IMR-90 (cell line): ENCODE results near the gene SPDYE2. TPM values are rescaled to one million over a fixed set of nuclear protein-coding genes. Genes with fewer than 3 reads are reported as not detected.
"Not testable (repeated sequence)": the region's sequence is repeated elsewhere in the genome, so short reads cannot be mapped to it uniquely, and the experiment has no call there.

Source experiments
- ATAC-seq: fragments of 200-7000 bp; cut with Tn5 transposase; 2 replicates; pipeline ENCODE4 v1.9.1; 2020; ENCODE audit warnings: low read depth, mild to moderate bottlenecking, moderate library complexity
- BruUV-seq: library from RNA; stranded (reverse); fragments of 400-500 nt; replicated peaks from 2 replicates; lab custom pipeline; 2021; lab: Mats Ljungman, UMichigan
- CTCF ChIA-PET: fragments of 300-600 bp; formaldehyde crosslinking; extraction: SDS; loops from one replicate; lab custom pipeline; 2021; ENCODE audit warnings: antibody characterized with exemption; lab: Yijun Ruan, JAX
- POLR2A ChIA-PET: fragments of 300-600 bp; sonication (Branson Sonifier 250); formaldehyde crosslinking; loops from one replicate; lab custom pipeline; 2022; ENCODE audit warnings: antibody characterized with exemption; ENCODE audit not compliant: unreplicated experiment; lab: Charles Lee
- DNase-seq: peaks from one replicate; pipeline ENCODE4 v3.0.0; 2013
- H2AFZ ChIP-seq: replicated peaks from 2 replicates; pipeline ENCODE3; 2013; ENCODE audit warnings: low read length, mild to moderate bottlenecking; ENCODE audit not compliant: poor library complexity
- H2AK5ac ChIP-seq: 2 replicates; pipeline ENCODE4 v1.6.1; 2013; ENCODE audit warnings: low read depth, low read length, inconsistent platforms
- H2AK9ac ChIP-seq: replicated peaks from 2 replicates; pipeline ENCODE3; 2013; ENCODE audit warnings: mild to moderate bottlenecking, low read depth, low read length, moderate library complexity; ENCODE audit not compliant: poor library complexity
- H2BK120ac ChIP-seq: 2 replicates; pipeline ENCODE4 v1.6.1; 2013; ENCODE audit warnings: low read depth, low read length, inconsistent platforms
- H2BK15ac ChIP-seq: 3 replicates; pipeline ENCODE4 v1.6.1; 2013; ENCODE audit warnings: low read depth, low read length, inconsistent platforms
- H2BK20ac ChIP-seq: 2 replicates; pipeline ENCODE4 v1.6.1; 2013; ENCODE audit warnings: low read depth, mild to moderate bottlenecking, inconsistent platforms, low read length, moderate library complexity
- H2BK5ac ChIP-seq: 2 replicates; pipeline ENCODE4 v1.6.1; 2013; ENCODE audit warnings: mild to moderate bottlenecking, low read depth, low read length, inconsistent platforms; ENCODE audit not compliant: poor library complexity, severe bottlenecking
- H3K14ac ChIP-seq: replicated peaks from 2 replicates; pipeline ENCODE4 v1.6.1; 2013; ENCODE audit warnings: low read depth, low read length, inconsistent platforms
- H3K18ac ChIP-seq: 2 replicates; pipeline ENCODE4 v1.6.1; 2013; ENCODE audit warnings: low read depth, low read length, control low read depth
- H3K23ac ChIP-seq: 2 replicates; pipeline ENCODE4 v1.6.1; 2013; ENCODE audit warnings: low read depth, low read length, inconsistent platforms
- H3K27ac ChIP-seq: 2 replicates; pipeline ENCODE4 v1.5.1; 2013; ENCODE audit warnings: mild to moderate bottlenecking, control low read depth, low read length; ENCODE audit not compliant: insufficient read depth
- H3K27me3 ChIP-seq: 2 replicates; pipeline ENCODE4 v1.6.1; 2013; ENCODE audit warnings: low read length; ENCODE audit not compliant: control insufficient read depth, insufficient read depth
- H3K36me3 ChIP-seq: 2 replicates; pipeline ENCODE4 v1.6.1; 2013; ENCODE audit warnings: low read length, mixed read lengths; ENCODE audit not compliant: control insufficient read depth, insufficient read depth
- H3K4ac ChIP-seq: 2 replicates; pipeline ENCODE4 v1.6.1; 2013; ENCODE audit warnings: low read depth, low read length, inconsistent platforms
- H3K4me1 ChIP-seq: 2 replicates; pipeline ENCODE4 v1.6.1; 2013; ENCODE audit warnings: low read length, mixed read lengths; ENCODE audit not compliant: control insufficient read depth, insufficient read depth
- H3K4me2 ChIP-seq: 2 replicates; pipeline ENCODE4 v1.6.1; 2013; ENCODE audit warnings: low read depth, mild to moderate bottlenecking, control low read depth, low read length, moderate library complexity
- H3K4me3 ChIP-seq: 2 replicates; pipeline ENCODE4 v1.5.1; 2013; ENCODE audit warnings: low read depth, mild to moderate bottlenecking, control low read depth, low read length, moderate library complexity; ENCODE audit not compliant: insufficient read depth
- H3K56ac ChIP-seq: 2 replicates; pipeline ENCODE4 v1.6.1; 2013; ENCODE audit warnings: low read length, inconsistent platforms; ENCODE audit not compliant: insufficient read depth; ENCODE audit errors: extremely low read depth
- H3K79me1 ChIP-seq, 2 experiments: 2 replicates each; pipeline ENCODE4 v1.6.1; 2013; ENCODE audit warnings: low read length in 2 of 2, inconsistent platforms in 1 of 2, low read depth in 1 of 2
- H3K9ac ChIP-seq: 2 replicates; pipeline ENCODE4 v1.6.1; 2013; ENCODE audit warnings: low read depth, low read length, control low read depth
- H3K9me1 ChIP-seq: 2 replicates; pipeline ENCODE4 v1.6.1; 2013; ENCODE audit warnings: low read length, inconsistent platforms; ENCODE audit not compliant: insufficient read depth
- H3K9me3 ChIP-seq: 2 replicates; pipeline ENCODE4 v1.6.1; 2013; ENCODE audit warnings: low read length; ENCODE audit not compliant: control insufficient read depth, insufficient read depth
- H4K20me1 ChIP-seq: 2 replicates; pipeline ENCODE4 v1.6.1; 2013; ENCODE audit warnings: low read length, inconsistent platforms; ENCODE audit not compliant: insufficient read depth
- H4K5ac ChIP-seq: 2 replicates; pipeline ENCODE4 v1.6.1; 2013; ENCODE audit warnings: mild to moderate bottlenecking, low read depth, low read length, control low read depth
- H4K8ac ChIP-seq, 2 experiments: 2 replicates each; pipeline ENCODE4 v1.6.1; 2013; ENCODE audit warnings: low read depth in 2 of 2, low read length in 2 of 2, control low read depth in 1 of 2, inconsistent platforms in 1 of 2
- H4K91ac ChIP-seq: 2 replicates; pipeline ENCODE4 v1.6.1; 2013; ENCODE audit warnings: low read depth, low read length, inconsistent platforms; ENCODE audit not compliant: insufficient read depth
- MAZ ChIP-seq: IDR thresholded peaks from 2 replicates; pipeline ENCODE4 v1.6.1; 2012; ENCODE audit warnings: low read depth, mild to moderate bottlenecking, low read length, improper control_type of control experiment, moderate library complexity, borderline replicate concordance
- WGBS, 2 experiments: methylation state at CpG; one replicate each; pipeline versions ENCODE4 v1.1.5 to v1.1.7; 2013; ENCODE audit warnings: missing lambda C conversion rate in 2 of 2; ENCODE audit not compliant: insufficient read length in 1 of 2; ENCODE audit errors: extremely low coverage in 2 of 2; 5-methylcytosine and 5-hydroxymethylcytosine counted together
- dilution Hi-C: fragments of 300-500 bp; cut with HindIII; formaldehyde crosslinking; loops from one replicate; pipeline ENCODE4 v1.14.3; 2018; ENCODE audit warnings: low sequenced_read_pairs; ENCODE audit not compliant: unreplicated experiment
- in situ Hi-C: fragments of 300-500 bp; cut with MboI; formaldehyde crosslinking; loops from 3 replicates; pipeline ENCODE4 v1.14.3; 2019; ENCODE audit warnings: low sequenced_read_pairs, inconsistent platforms, mixed read lengths
- intact Hi-C: fragments of 100-400 bp; cut with micrococcal nuclease; formaldehyde crosslinking; loops from 2 replicates; pipeline ENCODE4 v1.10.0; 2022
- polyA plus RNA-seq, 3 experiments: library from polyadenylated mRNA; depleted of rRNA; stranded (reverse); fragments of >200 nt; gene quantifications; 2 replicates each; pipeline ENCODE4 v1.2.3, GENCODE V29; 2012; ENCODE audit warnings: low replicate concordance in 1 of 3
- total RNA-seq: library from RNA; depleted of rRNA; stranded (reverse); fragments of >200 nt; gene quantifications from 2 replicates; pipeline ENCODE4 v1.2.3, GENCODE V29; 2012

Gene SPDYE2
- total and polyA plus RNA-seq, 2 of the 4 experiments (the other 2 are of a cell fraction) = not detected

DNA sequence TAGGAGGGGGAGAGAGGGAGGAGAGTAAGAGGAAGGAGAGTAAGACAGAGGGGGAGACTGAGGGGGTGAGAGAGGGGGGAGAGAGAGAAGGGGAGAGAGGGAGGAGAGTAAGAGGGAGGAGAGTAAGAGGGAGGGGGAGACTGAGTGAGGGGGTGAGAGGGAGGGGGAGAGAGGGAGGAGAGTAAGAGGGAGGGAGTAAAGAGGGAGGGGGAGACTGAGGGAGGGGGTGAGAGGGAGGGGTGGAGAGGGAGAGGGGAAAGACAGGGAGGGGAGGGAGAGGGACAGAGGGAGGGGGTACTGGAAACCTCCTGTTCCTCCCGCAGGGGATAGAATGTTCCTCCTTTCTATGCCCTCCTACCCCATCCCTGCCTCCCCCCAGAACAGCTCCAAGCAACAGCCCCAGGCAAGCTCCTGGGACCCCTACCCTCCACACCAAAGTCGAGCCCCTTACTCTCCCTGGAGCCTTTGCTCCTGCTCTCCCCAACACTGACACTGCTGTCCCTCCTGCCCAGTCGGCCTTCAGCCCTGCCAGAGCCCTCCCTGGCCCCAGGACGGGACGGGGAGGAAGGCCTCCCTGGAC is 38.3 kb upstream of the SPDYE2 start:
- H4K5ac ChIP-seq, BruUV-seq, H4K20me1 ChIP-seq, H2AFZ ChIP-seq, dilution Hi-C loops, intact Hi-C loops, H2AK9ac ChIP-seq, H3K9me3 ChIP-seq, H2BK20ac ChIP-seq, H3K9me1 ChIP-seq, CTCF ChIA-PET, H3K4me1 ChIP-seq, POLR2A ChIA-PET, H3K18ac ChIP-seq, H3K79me1 ChIP-seq, H3K36me3 ChIP-seq, in situ Hi-C loops, H3K27me3 ChIP-seq: not testable (repeated sequence)
- Histone ChIP-seq H4K8ac (peak overlapping the region; percentile 91 to 95; a peak in 3 of 4 replicates), H2BK120ac (peak overlapping the region; percentile 89), H3K4me3 (peak overlapping the region; percentile 26; the same call in 1 of the 2 replicates), H2BK5ac (peak overlapping the region; percentile 72), H3K4ac (peak overlapping the region; percentile 92), H3K23ac (peak overlapping the region; percentile 31; the same call in 1 of the 2 replicates), H3K56ac (0 out of 2 replicates have a peak overlapping the region, but pooled peaks have one; percentile 32), H2BK15ac (peak overlapping the region; percentile 99; the same call in 1 of the 3 replicates), H3K27ac (peak overlapping the region; percentile 45; the same call in 1 of the 2 replicates), H4K91ac (peak overlapping the region; percentile 75), H2AK5ac (peak overlapping the region; percentile 98), H3K4me2 (peak overlapping the region; percentile 50; the same call in 1 of the 2 replicates), H3K9ac (peak overlapping the region; percentile 57), H3K14ac (peak overlapping the region; percentile 96)
- DNase-seq = peak; percentile 74
- TF ChIP-seq MAZ = peak; percentile 66
- no CpG with 5 or more reads among the region's 5 CpGs for WGBS, 2 experiments
- ATAC-seq = peak; percentile 9

DNA sequence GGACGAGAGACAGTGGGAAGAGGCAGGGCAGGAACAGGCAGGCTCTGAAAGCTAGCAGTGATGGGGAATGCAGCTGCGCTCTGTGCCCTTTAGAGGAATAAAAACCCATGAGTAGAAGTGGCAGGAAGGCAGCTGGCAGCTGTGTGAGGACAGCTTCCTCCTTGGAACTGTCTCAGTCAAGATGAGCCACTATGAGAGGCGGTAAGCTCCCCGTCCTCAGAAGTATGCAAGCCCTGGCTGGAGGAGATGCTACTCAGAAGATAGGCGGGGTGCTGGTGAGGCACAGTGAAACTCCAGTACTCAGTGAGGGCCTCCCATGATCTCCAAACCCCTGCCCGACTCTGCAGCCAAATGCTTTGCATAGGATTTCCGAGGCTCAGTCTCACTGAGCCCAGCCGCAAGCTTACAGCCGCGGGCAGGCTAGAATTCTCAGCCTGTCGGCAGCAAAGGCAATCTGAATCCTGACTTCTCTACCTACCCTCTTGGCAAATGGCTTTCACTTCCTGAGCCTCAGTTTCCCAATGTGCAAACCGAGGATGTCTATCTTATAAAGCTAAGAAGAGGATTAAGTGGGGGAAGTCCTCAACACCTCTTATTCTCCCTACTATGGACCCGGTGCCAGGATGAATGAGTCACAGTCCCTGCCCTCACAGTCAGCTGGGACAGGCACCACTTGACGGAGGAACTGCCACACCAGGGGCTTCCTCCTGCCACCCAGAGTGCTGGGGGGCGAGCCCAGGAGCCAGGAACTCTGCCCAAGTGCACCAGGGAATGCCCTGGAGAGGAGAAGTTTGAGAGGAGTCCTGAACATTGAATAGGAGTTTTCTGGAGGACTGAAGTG is 35.9 kb upstream of the SPDYE2 start:
- dilution Hi-C loops, H3K36me3 ChIP-seq, in situ Hi-C loops: not testable (repeated sequence)

More for the DNA sequence above, 35.9 kb upstream of the SPDYE2 start:
- H3K4me2 ChIP-seq, H3K14ac ChIP-seq, H3K23ac ChIP-seq, intact Hi-C loops, H4K91ac ChIP-seq, BruUV-seq, H3K79me1 ChIP-seq, H3K18ac ChIP-seq, H2BK120ac ChIP-seq, CTCF ChIA-PET, H4K8ac ChIP-seq, H3K56ac ChIP-seq, H2BK5ac ChIP-seq, H3K4me1 ChIP-seq, H2BK15ac ChIP-seq, H2AFZ ChIP-seq, ATAC-seq, H3K9ac ChIP-seq, POLR2A ChIA-PET, DNase-seq, H2BK20ac ChIP-seq, H3K4me3 ChIP-seq, H2AK5ac ChIP-seq, H3K4ac ChIP-seq, H4K5ac ChIP-seq, H3K27me3 ChIP-seq, H2AK9ac ChIP-seq, H4K20me1 ChIP-seq, H3K27ac ChIP-seq, H3K9me3 ChIP-seq, H3K9me1 ChIP-seq: not testable (repeated sequence)
- no CpG with 5 or more reads among the region's 15 CpGs for WGBS, 2 experiments
